Measurements from ENCODE around the gene OR8G5. TPM values are rescaled to one million over a fixed set of nuclear protein-coding genes. Genes with fewer than 3 reads are reported as not detected.
"Not testable (repeated sequence)": the region's sequence is repeated elsewhere in the genome, so short reads cannot be mapped to it uniquely, and the experiment has no call there.

Gene OR8G5
- total RNA-seq, 1 donor from 2014 or later: not detected

- no peak overlapping the region for H3K27ac Mint-ChIP-seq (ENCODE audit: unreplicated experiment)
- H3K27me3 Mint-ChIP-seq (ENCODE audit: low read depth): peaks cover 13% of the 10 kb centered on the region
- no peak for TF ChIP-seq CTCF (conservative IDR thresholded peaks at IDR 0.05)
- no peaks in the 10 kb centered on the region for H3K36me3 Mint-ChIP-seq (ENCODE audit: low read depth)
- no peaks in the 10 kb centered on the region for H3K9me3 Mint-ChIP-seq
- no peak for DNase-seq (ENCODE audit: low read depth, low spot score)
- H3K4me3 Mint-ChIP-seq: no peak overlapping the region
- H3K4me1 Mint-ChIP-seq: no peaks in the 10 kb centered on the region
Observed at GRCh38 chr11:124238512-124238911, 17.7 kb upstream of the OR8G5 start.

- Mint-ChIP-seq H3K4me3 (no peak within 1 kb of the TSS), H3K27ac (ENCODE audit: unreplicated experiment) (no peak within 1 kb of the TSS), H3K27me3 (ENCODE audit: low read depth) (peaks cover 17% of the 10 kb centered on the region), H3K4me1 (no peaks in the 10 kb centered on the region), H3K36me3 (ENCODE audit: low read depth) (no peaks in the 10 kb centered on the region), H3K9me3 (no peaks in the 10 kb centered on the region)
- DNase-seq (ENCODE audit: low read depth, low spot score): no peak
- TF ChIP-seq CTCF (conservative IDR thresholded peaks at IDR 0.05): no peak
Observed at GRCh38 chr11:124240621-124241397, 15.4 kb upstream of the OR8G5 start, which contains the start of gene OR8G1. Gene OR8G1 (plus strand): TSS chr11:124241095. CDS start chr11:124249676, 8,581 bp downstream.

- peaks cover 17% of the 10 kb centered on the region for H3K27me3 Mint-ChIP-seq (ENCODE audit: low read depth)
- not testable (repeated sequence) for H3K27ac Mint-ChIP-seq (ENCODE audit: unreplicated experiment); DNase-seq (ENCODE audit: low read depth, low spot score); H3K4me1 Mint-ChIP-seq; H3K36me3 Mint-ChIP-seq (ENCODE audit: low read depth); H3K4me3 Mint-ChIP-seq; H3K9me3 Mint-ChIP-seq
Observed at GRCh38 chr11:124249869-124250268, 6.3 kb upstream of the OR8G5 start.

GRCh38 chr11:124265041-124265440, 8.9 kb downstream of the OR8G5 start:
- not testable (repeated sequence) for H3K36me3 Mint-ChIP-seq (ENCODE audit: low read depth); H3K27ac Mint-ChIP-seq (ENCODE audit: unreplicated experiment)

GRCh38 chr11:124270886-124271285, 14.7 kb downstream of the OR8G5 start:
- H3K27me3 Mint-ChIP-seq (ENCODE audit: low read depth); DNase-seq (ENCODE audit: low read depth, low spot score); H3K4me1 Mint-ChIP-seq; H3K4me3 Mint-ChIP-seq; H3K27ac Mint-ChIP-seq (ENCODE audit: unreplicated experiment); H3K9me3 Mint-ChIP-seq; H3K36me3 Mint-ChIP-seq (ENCODE audit: low read depth): not testable (repeated sequence)

More at GRCh38 chr11:124265041-124265440, 8.9 kb downstream of the OR8G5 start:
- not testable (repeated sequence) for H3K9me3 Mint-ChIP-seq; DNase-seq (ENCODE audit: low read depth, low spot score); H3K27me3 Mint-ChIP-seq (ENCODE audit: low read depth); H3K4me3 Mint-ChIP-seq; H3K4me1 Mint-ChIP-seq

- Mint-ChIP-seq H3K4me3 (no peak overlapping the region), H3K4me1 (no peaks in the 10 kb centered on the region), H3K27me3 (ENCODE audit: low read depth) (no peaks in the 10 kb centered on the region), H3K36me3 (ENCODE audit: low read depth) (no peaks in the 10 kb centered on the region), H3K9me3 (no peaks in the 10 kb centered on the region), H3K27ac (ENCODE audit: unreplicated experiment) (no peak overlapping the region)
- no peak for DNase-seq (ENCODE audit: low read depth, low spot score)
- no peak for TF ChIP-seq CTCF (conservative IDR thresholded peaks at IDR 0.05)
Observed at GRCh38 chr11:124274000-124274399, 17.8 kb downstream of the OR8G5 start.

GRCh38 chr11:124276081-124276480, 19.9 kb downstream of the OR8G5 start:
- no peak overlapping the region for H3K27ac Mint-ChIP-seq (ENCODE audit: unreplicated experiment)
- H3K4me1 Mint-ChIP-seq: no peaks in the 10 kb centered on the region
- no peaks in the 10 kb centered on the region for H3K27me3 Mint-ChIP-seq (ENCODE audit: low read depth)
- no peak overlapping the region for H3K4me3 Mint-ChIP-seq
- H3K36me3 Mint-ChIP-seq (ENCODE audit: low read depth): no peaks in the 10 kb centered on the region
- TF ChIP-seq CTCF (conservative IDR thresholded peaks at IDR 0.05): no peak
- no peak for DNase-seq (ENCODE audit: low read depth, low spot score)
- H3K9me3 Mint-ChIP-seq: peaks cover 4% of the 10 kb centered on the region

Data from neural crest cell (in vitro differentiated cells).